Measurements from ENCODE around the gene SPPL3. TPM values are rescaled to one million over a fixed set of nuclear protein-coding genes. Genes with fewer than 3 reads are reported as not detected.

The SPPL3 gene
- total RNA-seq, 2 donors from 2014 or later = 13.5 to 16.5 TPM

DNA sequence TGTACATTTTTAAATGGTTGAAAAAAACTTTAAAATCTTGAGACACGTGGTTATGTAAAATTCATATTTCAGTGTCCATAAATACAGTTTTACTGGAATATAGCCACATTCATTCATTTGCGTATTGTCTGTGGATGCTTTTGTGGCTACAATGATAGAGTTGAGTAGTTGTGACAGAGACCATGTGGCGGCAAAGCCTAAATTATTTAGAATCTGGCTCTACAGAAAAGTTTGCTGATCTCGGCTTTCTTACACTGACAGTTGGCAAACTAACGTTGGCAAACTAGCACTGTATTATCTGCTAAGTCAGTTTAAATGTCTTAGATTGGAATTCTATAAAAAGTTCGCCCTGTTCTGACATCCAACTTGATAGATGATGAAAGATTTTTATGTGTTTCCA is 191.5 kb downstream of the SPPL3 start:
- TF ChIP-seq POLR2A (IDR thresholded peaks at IDR 0.05) = no peak
- TF ChIP-seq, protein P1, sequence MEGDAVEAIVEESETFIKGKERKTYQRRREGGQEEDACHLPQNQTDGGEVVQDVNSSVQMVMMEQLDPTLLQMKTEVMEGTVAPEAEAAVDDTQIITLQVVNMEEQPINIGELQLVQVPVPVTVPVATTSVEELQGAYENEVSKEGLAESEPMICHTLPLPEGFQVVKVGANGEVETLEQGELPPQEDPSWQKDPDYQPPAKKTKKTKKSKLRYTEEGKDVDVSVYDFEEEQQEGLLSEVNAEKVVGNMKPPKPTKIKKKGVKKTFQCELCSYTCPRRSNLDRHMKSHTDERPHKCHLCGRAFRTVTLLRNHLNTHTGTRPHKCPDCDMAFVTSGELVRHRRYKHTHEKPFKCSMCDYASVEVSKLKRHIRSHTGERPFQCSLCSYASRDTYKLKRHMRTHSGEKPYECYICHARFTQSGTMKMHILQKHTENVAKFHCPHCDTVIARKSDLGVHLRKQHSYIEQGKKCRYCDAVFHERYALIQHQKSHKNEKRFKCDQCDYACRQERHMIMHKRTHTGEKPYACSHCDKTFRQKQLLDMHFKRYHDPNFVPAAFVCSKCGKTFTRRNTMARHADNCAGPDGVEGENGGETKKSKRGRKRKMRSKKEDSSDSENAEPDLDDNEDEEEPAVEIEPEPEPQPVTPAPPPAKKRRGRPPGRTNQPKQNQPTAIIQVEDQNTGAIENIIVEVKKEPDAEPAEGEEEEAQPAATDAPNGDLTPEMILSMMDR (IDR thresholded peaks at IDR 0.05) = no peak
- H3K4me1 ChIP-seq = peaks cover 23% of the 10 kb centered on the region
- peaks cover 0 to 13% of the 10 kb centered on the region in 2 donors for H3K36me3 ChIP-seq (replicated peaks in 1 of 2; ENCODE audit: insufficient read depth in 1 of 2, low read depth in 2 of 2)
- no peak overlapping the region for H3K4me3 ChIP-seq
- no peaks in the 10 kb centered on the region for H3K27me3 ChIP-seq
- ATAC-seq (no peak), DNase-seq (no peak)
- 52 to 63% methylated on average over 6 of the region's 6 CpGs for WGBS, 2 donors
- no peak overlapping the region for H3K27ac ChIP-seq
- no peaks in the 10 kb centered on the region for H3K9me3 ChIP-seq
- intact Hi-C loops (cut with DNase I) = no loop called here

Other genes starting within 250 kb of the SPPL3 start
- gene MLEC, start 217.2 kb downstream of the SPPL3 start, total RNA-seq = 100 to 1,000 TPM in 1 of 2 donors, 10 to 100 TPM in 1; 54.7 to 107 TPM
- 10 to 100 TPM in 1 of 2 donors, 1 to 10 TPM in 1; 8.6 to 23.6 TPM for gene UNC119B, start 193.9 kb downstream of the SPPL3 start, total RNA-seq
- gene ACADS, start 178.5 kb downstream of the SPPL3 start, total RNA-seq = 10 to 100 TPM; 33.5 to 55.0 TPM
- gene HNF1A, start 74.2 kb upstream of the SPPL3 start, total RNA-seq = 10 to 100 TPM; 11.9 to 13.2 TPM
- gene C12orf43, start 112.1 kb upstream of the SPPL3 start, total RNA-seq = 10 to 100 TPM in 1 of 2 donors, 1 to 10 TPM in 1; 6.7 to 11.5 TPM
- 1 to 10 TPM in 1 of 2 donors, under 1 TPM in 1; 0.78 to 1.3 TPM for gene OASL, start 134.9 kb upstream of the SPPL3 start, total RNA-seq
- 1 to 10 TPM; 1.0 to 1.6 TPM for gene P2RX7, start 228.5 kb upstream of the SPPL3 start, total RNA-seq